AG08395 (cell line): ENCODE data around the gene REC114.

ENCODE experiments used
- DNase-seq: peaks from one replicate; pipeline ENCODE4 v3.0.0; 2012; ENCODE audit warnings: mixed read lengths, low spot score

Gene REC114

GRCh38 chr15:73604477-73604876 is 161.5 kb downstream of the REC114 start:
- no peak for DNase-seq

- DNase-seq: no peak
Observed at GRCh38 chr15:73605759-73606436, 162.9 kb downstream of the REC114 start.

- DNase-seq: no peak
Observed at GRCh38 chr15:73607405-73607804, 164.4 kb downstream of the REC114 start.

- no peak for DNase-seq
Observed at GRCh38 chr15:73607843-73608242, 164.9 kb downstream of the REC114 start.

GRCh38 chr15:73608475-73608874 is 165.5 kb downstream of the REC114 start:
- no peak for DNase-seq

GRCh38 chr15:73608941-73609340 is 166.0 kb downstream of the REC114 start:
- DNase-seq: peak; percentile 83
